Activated CD8-positive, alpha-beta memory T cell treated with anti-CD3 and anti-CD28 coated beads, Interleukin-2, amount 50 U/mL, for 48 hours (primary cell): Measurements from ENCODE around the gene SERGEF.

Experiments used
- DNase-seq: peaks from one replicate; pipeline ENCODE4 v3.0.0-alpha.2; 2020

SERGEF gene

GRCh38 chr11:17852246-17852645, 160.6 kb downstream of the SERGEF start:
- no peak for DNase-seq

- no peak for DNase-seq
Observed at GRCh38 chr11:17851697-17852096, 161.2 kb downstream of the SERGEF start.

GRCh38 chr11:17850336-17850735, 162.5 kb downstream of the SERGEF start:
- no peak for DNase-seq

GRCh38 chr11:17848715-17849114, 164.1 kb downstream of the SERGEF start:
- DNase-seq, result no peak

- DNase-seq, result no peak
Observed at GRCh38 chr11:17846852-17847453, 165.9 kb downstream of the SERGEF start.

GRCh38 chr11:17845431-17845881, 167.4 kb downstream of the SERGEF start:
- DNase-seq, result no peak

- DNase-seq, result no peak
Observed at GRCh38 chr11:17840101-17840548, 172.7 kb downstream of the SERGEF start.

- DNase-seq, result no peak
Observed at GRCh38 chr11:17839450-17839849, 173.4 kb downstream of the SERGEF start.

- DNase-seq, result no peak
Observed at GRCh38 chr11:17838102-17838501, 174.7 kb downstream of the SERGEF start.

GRCh38 chr11:17831883-17832282, 181.0 kb downstream of the SERGEF start:
- no peak for DNase-seq

GRCh38 chr11:17831228-17831627, 181.6 kb downstream of the SERGEF start:
- DNase-seq, result no peak

- no peak for DNase-seq
Observed at GRCh38 chr11:17828311-17828751, 184.5 kb downstream of the SERGEF start.

GRCh38 chr11:17827006-17827405, 185.8 kb downstream of the SERGEF start:
- DNase-seq, result no peak

- no peak for DNase-seq
Observed at GRCh38 chr11:17822401-17822781, 190.5 kb downstream of the SERGEF start.

- DNase-seq, result no peak
Observed at GRCh38 chr11:17821648-17822400, 191.0 kb downstream of the SERGEF start.

GRCh38 chr11:17816232-17816931, 196.5 kb downstream of the SERGEF start:
- DNase-seq, result no peak

GRCh38 chr11:17814546-17814945, 198.3 kb downstream of the SERGEF start:
- no peak for DNase-seq

- no peak for DNase-seq
Observed at GRCh38 chr11:17813391-17814059, 199.3 kb downstream of the SERGEF start.

GRCh38 chr11:17812865-17813187, 200.0 kb downstream of the SERGEF start:
- DNase-seq, result no peak

- DNase-seq, result no peak
Observed at GRCh38 chr11:17812091-17812864, 200.6 kb downstream of the SERGEF start.

- no peak for DNase-seq
Observed at GRCh38 chr11:17811352-17811751, 201.5 kb downstream of the SERGEF start.

- DNase-seq, result no peak
Observed at GRCh38 chr11:17810746-17811145, 202.1 kb downstream of the SERGEF start.

GRCh38 chr11:17810041-17810440, 202.8 kb downstream of the SERGEF start:
- DNase-seq, result no peak
